ENCODE results near the gene ZNF724. TPM values are rescaled to one million over a fixed set of nuclear protein-coding genes. Genes with fewer than 3 reads are reported as not detected.
"Not testable (repeated sequence)": the region's sequence is repeated elsewhere in the genome, so short reads cannot be mapped to it uniquely, and the experiment has no call there.

The ZNF724 gene
- total RNA-seq (1 to 10 TPM; 4.7 to 4.9 TPM), polyA plus RNA-seq (ENCODE audit: insufficient read length in 6 of 6) (1 to 10 TPM; 4.3 to 7.8 (median 6.0) TPM)
- long read RNA-seq, donor 1, partial matches to known transcripts = 0 of 2 reads
- long read RNA-seq, donor 1, other reads (novel, unspliced or antisense) = 0 of 2 reads
- long read RNA-seq, donor 2, partial matches to known transcripts = 0 of 2 reads
- long read RNA-seq, donor 2, other reads (novel, unspliced or antisense) = 0 of 2 reads
- long read RNA-seq, donor 3 = 0 reads
- long read RNA-seq, donor 4, partial matches to known transcripts = 0 of 2 reads
- long read RNA-seq, donor 4, other reads (novel, unspliced or antisense) = 0 of 2 reads
- long read RNA-seq, donor 5, partial matches to known transcripts = 0 of 2 reads
- long read RNA-seq, donor 5, other reads (novel, unspliced or antisense) = 0 of 2 reads
- long read RNA-seq, donor 6 = 0 reads
- long read RNA-seq, donor 7 = 0 reads
- long read RNA-seq, donor 8 = 0 reads
- long read RNA-seq, donor 9 = 0 reads
- long read RNA-seq, donor 10, partial matches to known transcripts = 0 of 1 reads
- long read RNA-seq, donor 10, other reads (novel, unspliced or antisense) = 0 of 1 reads
- long read RNA-seq, donor 11 = 0 reads
- long read RNA-seq, donor 12, partial matches to known transcripts = 0 of 2 reads
- long read RNA-seq, donor 12, other reads (novel, unspliced or antisense) = 0 of 2 reads

DNA sequence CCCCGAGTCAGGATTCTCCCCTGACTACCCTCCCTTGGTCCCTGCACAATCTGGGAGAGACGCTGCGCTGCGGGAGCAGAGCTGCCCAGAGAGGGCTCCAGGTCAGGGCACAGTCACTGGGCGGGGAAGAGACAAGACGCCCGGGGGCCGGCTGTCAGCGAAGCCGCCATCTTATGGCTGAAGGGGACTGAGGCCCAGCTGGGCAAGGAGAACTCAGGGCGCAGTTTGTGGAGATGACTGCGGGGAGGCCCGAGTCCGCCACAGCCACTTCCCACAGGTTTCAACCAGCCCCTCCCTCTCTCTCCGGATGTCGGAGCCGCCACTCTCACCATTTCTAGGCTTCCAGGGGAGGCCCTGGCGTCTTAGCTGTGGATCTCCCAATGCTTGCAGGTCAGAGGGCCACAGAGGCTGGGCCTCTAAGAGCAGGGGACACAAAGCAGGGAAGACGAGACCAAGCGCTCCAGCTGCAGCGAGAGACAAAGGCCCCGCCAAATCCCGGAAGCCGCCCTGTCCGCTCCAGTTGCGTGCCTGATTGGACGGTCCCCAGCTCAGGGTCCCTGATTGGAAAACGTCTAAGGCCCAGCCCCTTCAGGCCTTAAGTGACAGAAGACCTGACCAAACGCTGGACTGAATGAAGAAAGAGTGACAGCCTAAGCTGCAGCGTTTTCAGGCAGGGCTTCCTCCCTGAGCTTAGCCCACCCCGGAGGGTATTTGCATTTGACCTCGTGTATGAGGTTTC, at the start of gene ZNF724:
Gene ZNF724, minus strand, starts transcription at position 484 of the 739 bp plus-strand sequence. Its CDS starts 152 bp downstream, at position 332.
- DNase-seq = peak; percentile 92 to 96 (median 94)
- Histone ChIP-seq H3K4me3 (peak within 1 kb of the TSS; percentile 62 to 67), H3K9me3 (peaks cover 0 to 12% of the 10 kb centered on the region in 2 donors), H3K36me3 (peaks cover 0 to 8% of the 10 kb centered on the region in 2 donors), H3K27ac (peak within 1 kb of the TSS; percentile 54 to 73), H3K4me1 (peaks cover 0 to 7% of the 10 kb centered on the region in 2 donors), H3K27me3 (no peaks in the 10 kb centered on the region)
- intact Hi-C loops (cut with DNase I) = no loop called here
- ATAC-seq = peak; percentile 99
- TF ChIP-seq, protein P1, sequence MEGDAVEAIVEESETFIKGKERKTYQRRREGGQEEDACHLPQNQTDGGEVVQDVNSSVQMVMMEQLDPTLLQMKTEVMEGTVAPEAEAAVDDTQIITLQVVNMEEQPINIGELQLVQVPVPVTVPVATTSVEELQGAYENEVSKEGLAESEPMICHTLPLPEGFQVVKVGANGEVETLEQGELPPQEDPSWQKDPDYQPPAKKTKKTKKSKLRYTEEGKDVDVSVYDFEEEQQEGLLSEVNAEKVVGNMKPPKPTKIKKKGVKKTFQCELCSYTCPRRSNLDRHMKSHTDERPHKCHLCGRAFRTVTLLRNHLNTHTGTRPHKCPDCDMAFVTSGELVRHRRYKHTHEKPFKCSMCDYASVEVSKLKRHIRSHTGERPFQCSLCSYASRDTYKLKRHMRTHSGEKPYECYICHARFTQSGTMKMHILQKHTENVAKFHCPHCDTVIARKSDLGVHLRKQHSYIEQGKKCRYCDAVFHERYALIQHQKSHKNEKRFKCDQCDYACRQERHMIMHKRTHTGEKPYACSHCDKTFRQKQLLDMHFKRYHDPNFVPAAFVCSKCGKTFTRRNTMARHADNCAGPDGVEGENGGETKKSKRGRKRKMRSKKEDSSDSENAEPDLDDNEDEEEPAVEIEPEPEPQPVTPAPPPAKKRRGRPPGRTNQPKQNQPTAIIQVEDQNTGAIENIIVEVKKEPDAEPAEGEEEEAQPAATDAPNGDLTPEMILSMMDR (IDR thresholded peaks at IDR 0.05) = no peak

DNA sequence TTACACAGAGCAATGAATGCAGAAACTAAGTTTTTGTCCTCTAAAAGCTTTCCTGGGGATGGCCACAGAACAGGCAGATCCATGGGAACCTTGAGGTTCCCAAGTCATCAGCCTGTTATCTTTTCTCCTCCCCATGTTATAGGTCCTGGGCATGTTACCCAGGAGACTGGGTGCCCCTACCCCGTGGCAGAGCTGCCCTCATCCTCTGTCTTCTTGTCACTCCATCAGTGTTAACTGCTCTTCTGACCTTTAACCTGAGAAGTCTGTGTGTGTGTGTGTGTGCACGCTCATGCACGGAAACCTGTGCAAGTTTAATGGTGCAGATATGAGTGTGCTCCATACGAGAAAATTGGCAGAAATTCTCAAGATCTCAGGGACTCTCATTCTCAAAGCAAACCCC, 43.9 kb upstream of the ZNF724 start:
- TF ChIP-seq, protein P1 (IDR thresholded peaks at IDR 0.05) = no peak
- Histone ChIP-seq H3K27me3 (no peaks in the 10 kb centered on the region), H3K9me3 (peaks cover 0 to 37% of the 10 kb centered on the region in 2 donors), H3K36me3 (no peaks in the 10 kb centered on the region), H3K4me1 (no peaks in the 10 kb centered on the region), H3K4me3 (no peak overlapping the region), H3K27ac (no peak overlapping the region)
- intact Hi-C loops (cut with DNase I) = no loop called here
- no peak for ATAC-seq
- DNase-seq = no peak

DNA sequence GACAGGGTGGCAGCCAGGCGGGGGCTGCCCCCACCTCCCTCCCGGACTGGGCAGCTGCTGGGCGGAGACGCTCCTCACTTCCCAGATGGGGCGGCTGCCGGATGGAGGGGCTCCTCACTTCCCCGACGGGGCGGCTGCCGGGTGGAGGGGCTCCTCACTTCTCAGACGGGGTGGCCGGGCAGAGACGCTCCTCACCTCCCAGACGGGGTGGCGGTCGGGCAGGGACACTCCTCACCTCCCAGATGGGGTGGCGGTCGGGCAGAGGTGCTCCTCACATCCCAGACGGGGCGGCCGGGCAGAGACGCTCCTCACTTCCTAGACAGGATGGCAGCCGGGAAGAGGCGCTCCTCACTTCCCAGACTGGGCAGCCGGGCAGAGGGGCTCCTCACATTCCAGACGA, 39.8 kb upstream of the ZNF724 start:
- intact Hi-C loops (cut with DNase I) = not testable (repeated sequence)
- peaks cover 0 to 43% of the 10 kb centered on the region in 2 donors for H3K9me3 ChIP-seq

DNA sequence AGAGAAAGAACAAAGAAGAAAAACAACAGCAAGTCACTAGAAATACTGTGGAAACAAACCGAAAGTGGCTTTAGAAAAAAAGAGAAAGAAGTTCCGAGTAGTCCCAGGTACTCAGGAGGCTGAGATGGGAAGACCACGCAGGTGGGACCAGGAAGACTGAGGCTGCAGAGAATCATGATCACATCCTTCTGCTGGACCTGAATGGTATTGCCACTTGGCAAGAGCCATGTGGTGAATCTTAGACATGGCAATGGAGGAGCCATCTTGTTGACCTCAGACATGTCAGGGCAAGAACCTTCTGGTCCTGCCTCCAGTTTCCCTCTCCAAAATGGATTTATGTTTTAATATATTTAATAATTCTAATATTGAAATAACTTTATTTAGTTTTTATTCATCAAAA, 37.4 kb upstream of the ZNF724 start:
- H3K27ac ChIP-seq = no peak overlapping the region
- TF ChIP-seq, protein P1 (IDR thresholded peaks at IDR 0.05) = no peak
- ATAC-seq = no peak

More for the DNA sequence above, 39.8 kb upstream of the ZNF724 start:
- H3K4me3 ChIP-seq, ATAC-seq, H3K4me1 ChIP-seq, H3K27ac ChIP-seq, H3K27me3 ChIP-seq, DNase-seq, H3K36me3 ChIP-seq: not testable (repeated sequence)

DNA sequence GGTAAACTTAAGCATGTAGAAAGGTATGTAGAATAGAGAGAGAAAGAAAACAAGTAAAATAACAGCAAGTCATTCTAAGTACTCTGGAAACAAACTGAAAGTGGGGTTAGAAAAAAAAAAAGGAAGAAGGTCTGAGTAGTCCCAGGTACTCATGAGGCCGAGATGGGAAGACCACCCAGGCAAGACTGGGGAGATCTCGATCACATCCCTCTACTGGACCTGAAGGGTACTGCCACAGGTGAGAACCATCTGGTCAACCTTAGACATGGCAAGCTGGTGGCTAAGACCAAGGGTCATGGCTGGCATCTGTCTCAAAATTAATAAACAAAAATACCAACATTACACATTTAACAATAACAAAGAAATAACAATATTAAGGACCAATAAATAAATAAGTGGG, 36.3 kb upstream of the ZNF724 start:
- Histone ChIP-seq H3K27ac (no peak overlapping the region), H3K9me3 (peaks cover 0 to 30% of the 10 kb centered on the region in 2 donors), H3K36me3 (no peaks in the 10 kb centered on the region), H3K4me3 (no peak overlapping the region), H3K27me3 (no peaks in the 10 kb centered on the region), H3K4me1 (no peaks in the 10 kb centered on the region)
- DNase-seq = no peak
- TF ChIP-seq, protein P1 (IDR thresholded peaks at IDR 0.05) = no peak
- no peak for ATAC-seq
- intact Hi-C loops (cut with DNase I) = no loop called here

More for the DNA sequence above, 37.4 kb upstream of the ZNF724 start:
- no peak for DNase-seq
- H3K27me3 ChIP-seq = no peaks in the 10 kb centered on the region
- H3K4me1 ChIP-seq = no peaks in the 10 kb centered on the region
- H3K9me3 ChIP-seq = peaks cover 0 to 35% of the 10 kb centered on the region in 2 donors
- no peak overlapping the region for H3K4me3 ChIP-seq
- intact Hi-C loops (cut with DNase I) = no loop called here
- H3K36me3 ChIP-seq = no peaks in the 10 kb centered on the region

Measured in left lung (tissue), 14 donors.